Stomach smooth muscle (tissue), 2 donors: Measurements from ENCODE around the gene MYORG.
"Not testable (repeated sequence)": the region's sequence is repeated elsewhere in the genome, so short reads cannot be mapped to it uniquely, and the experiment has no call there.

ENCODE experiments used
- H3K27ac ChIP-seq: one replicate; pipeline ENCODE4 v1.7.0; 2013; ENCODE audit warnings: mild to moderate bottlenecking, low read length, inconsistent platforms
- H3K27me3 ChIP-seq, 2 donors: one replicate each; pipeline ENCODE4 v1.7.0; 2013; ENCODE audit warnings: low read length in 2 of 2; ENCODE audit not compliant: insufficient read depth in 2 of 2, control insufficient read depth in 1 of 2
- H3K36me3 ChIP-seq, 2 donors: one replicate each; pipeline ENCODE4 v1.7.0; 2013; ENCODE audit warnings: low read length in 2 of 2; ENCODE audit not compliant: control insufficient read depth in 2 of 2, insufficient read depth in 2 of 2
- H3K4me1 ChIP-seq: one replicate; pipeline ENCODE4 v1.7.0; 2013; ENCODE audit warnings: low read length; ENCODE audit not compliant: control insufficient read depth, insufficient read depth
- H3K4me3 ChIP-seq, 2 donors: one replicate each; pipeline ENCODE4 v1.7.0; 2013; ENCODE audit warnings: low read length in 2 of 2
- H3K9ac ChIP-seq, 2 donors: one replicate each; pipeline ENCODE4 v1.7.0; 2013; ENCODE audit warnings: low read length in 2 of 2, mild to moderate bottlenecking in 1 of 2
- H3K9me3 ChIP-seq, 2 donors: one replicate each; pipeline ENCODE4 v1.7.0; 2013; ENCODE audit warnings: low read length in 2 of 2; ENCODE audit not compliant: control insufficient read depth in 2 of 2
- donor health status: healthy.
- donor health status: Pancreatic carcinoma.

Gene MYORG

GRCh38 chr9:34343090-34343489 lies 33.6 kb downstream of the MYORG start:
- Histone ChIP-seq H3K9ac (peak overlapping the region in 1 of 2 donors; percentile 62), H3K9me3 (no peaks in the 10 kb centered on the region), H3K36me3 (peaks cover 7 to 10% of the 10 kb centered on the region in 2 donors), H3K4me3 (peak overlapping the region in 1 of 2 donors; percentile 35), H3K27ac (peak overlapping the region; percentile 98), H3K27me3 (no peaks in the 10 kb centered on the region), H3K4me1 (peaks cover 68% of the 10 kb centered on the region)

GRCh38 chr9:34341659-34342295 lies 34.9 kb downstream of the MYORG start:
- peak overlapping the region; percentile 98 for H3K27ac ChIP-seq
- no peaks in the 10 kb centered on the region for H3K27me3 ChIP-seq
- peaks cover 61% of the 10 kb centered on the region for H3K4me1 ChIP-seq
- H3K4me3 ChIP-seq = no peak overlapping the region
- H3K9ac ChIP-seq = no peak overlapping the region
- H3K9me3 ChIP-seq = no peaks in the 10 kb centered on the region
- H3K36me3 ChIP-seq = peaks cover 7 to 10% of the 10 kb centered on the region in 2 donors

- H3K4me3 ChIP-seq = no peak overlapping the region
- no peaks in the 10 kb centered on the region for H3K27me3 ChIP-seq
- H3K9ac ChIP-seq = no peak overlapping the region
- peak overlapping the region; percentile 6 for H3K27ac ChIP-seq
- H3K36me3 ChIP-seq = peaks cover 7 to 12% of the 10 kb centered on the region in 2 donors
- peaks cover 47% of the 10 kb centered on the region for H3K4me1 ChIP-seq
- no peaks in the 10 kb centered on the region for H3K9me3 ChIP-seq
Measured at GRCh38 chr9:34338665-34339385, 37.9 kb downstream of the MYORG start.

- not testable (repeated sequence) for H3K27me3 ChIP-seq, H3K9ac ChIP-seq, H3K9me3 ChIP-seq, H3K27ac ChIP-seq, H3K4me3 ChIP-seq
- Histone ChIP-seq H3K36me3 (peaks cover 7 to 12% of the 10 kb centered on the region in 2 donors), H3K4me1 (peaks cover 40% of the 10 kb centered on the region)
Measured at GRCh38 chr9:34338079-34338478, 38.6 kb downstream of the MYORG start.

- Histone ChIP-seq H3K36me3 (peaks cover 7 to 11% of the 10 kb centered on the region in 2 donors), H3K4me1 (peaks cover 39% of the 10 kb centered on the region), H3K4me3 (no peak overlapping the region), H3K9ac (no peak overlapping the region), H3K27me3 (no peaks in the 10 kb centered on the region), H3K9me3 (no peaks in the 10 kb centered on the region), H3K27ac (no peak overlapping the region)
Measured at GRCh38 chr9:34337403-34337802, 39.3 kb downstream of the MYORG start.

GRCh38 chr9:34335376-34335775 lies 41.3 kb downstream of the MYORG start:
- peaks cover 7 to 8% of the 10 kb centered on the region in 2 donors for H3K36me3 ChIP-seq
- H3K4me1 ChIP-seq = peaks cover 26% of the 10 kb centered on the region
- H3K27ac ChIP-seq = no peak overlapping the region
- no peak overlapping the region for H3K4me3 ChIP-seq
- H3K9me3 ChIP-seq = no peaks in the 10 kb centered on the region
- H3K9ac ChIP-seq = no peak overlapping the region
- H3K27me3 ChIP-seq = no peaks in the 10 kb centered on the region

- peaks cover 29% of the 10 kb centered on the region for H3K4me1 ChIP-seq
- peak overlapping the region in 1 of 2 donors; percentile 29 for H3K9ac ChIP-seq
- H3K27me3 ChIP-seq = no peaks in the 10 kb centered on the region
- H3K36me3 ChIP-seq = peaks cover 7% of the 10 kb centered on the region in 2 donors
- peak overlapping the region; percentile 18 for H3K27ac ChIP-seq
- H3K4me3 ChIP-seq = no peak overlapping the region
- no peaks in the 10 kb centered on the region for H3K9me3 ChIP-seq
Measured at GRCh38 chr9:34334916-34335315, 41.8 kb downstream of the MYORG start.

GRCh38 chr9:34334337-34334824 lies 42.3 kb downstream of the MYORG start:
- Histone ChIP-seq H3K4me3 (no peak overlapping the region), H3K27me3 (no peaks in the 10 kb centered on the region), H3K9me3 (no peaks in the 10 kb centered on the region), H3K4me1 (peaks cover 29% of the 10 kb centered on the region), H3K36me3 (peaks cover 7% of the 10 kb centered on the region in 2 donors), H3K27ac (peak overlapping the region; percentile 18), H3K9ac (peak overlapping the region in 1 of 2 donors; percentile 29)

GRCh38 chr9:34333836-34334235 lies 42.9 kb downstream of the MYORG start:
- no peaks in the 10 kb centered on the region for H3K27me3 ChIP-seq
- H3K27ac ChIP-seq = peak overlapping the region; percentile 18
- H3K4me1 ChIP-seq = peaks cover 28% of the 10 kb centered on the region
- no peak overlapping the region for H3K4me3 ChIP-seq
- H3K9ac ChIP-seq = peak overlapping the region in 1 of 2 donors; percentile 13
- no peaks in the 10 kb centered on the region for H3K9me3 ChIP-seq
- peaks cover 2 to 4% of the 10 kb centered on the region in 2 donors for H3K36me3 ChIP-seq

- peaks cover 0 to 2% of the 10 kb centered on the region in 2 donors for H3K36me3 ChIP-seq
- H3K9me3 ChIP-seq = no peaks in the 10 kb centered on the region
- H3K27ac ChIP-seq = peak overlapping the region; percentile 46
- no peaks in the 10 kb centered on the region for H3K27me3 ChIP-seq
- H3K4me1 ChIP-seq = peaks cover 26% of the 10 kb centered on the region
- H3K9ac ChIP-seq = peak overlapping the region in 1 of 2 donors; percentile 4
- no peak overlapping the region for H3K4me3 ChIP-seq
Measured at GRCh38 chr9:34332076-34332964, 44.4 kb downstream of the MYORG start.
